Astrocyte of the cerebellum (primary cell): Measurements from ENCODE around the gene PNPLA6.

Source experiments
- DNase-seq: peaks from one replicate; pipeline ENCODE4 v3.0.0-alpha.2; 2011; ENCODE audit warnings: low read depth
- H3K4me3 ChIP-seq: 2 replicates; pipeline ENCODE4 v1.5.1; 2011; ENCODE audit warnings: mild to moderate bottlenecking, low read depth, low read length, moderate library complexity
- in situ Hi-C: cut with HindIII; loops from 2 replicates; pipeline ENCODE4 v1.10.0; 2017; ENCODE audit warnings: low sequenced_read_pairs
- TF ChIP-seq, protein P1 (sequence below): IDR thresholded peaks from 2 replicates; pipeline ENCODE4 v1.5.1; 2012; ENCODE audit warnings: low read length, low read depth, moderate library complexity, mild to moderate bottlenecking; ENCODE audit errors: missing control alignments

The PNPLA6 gene

DNA sequence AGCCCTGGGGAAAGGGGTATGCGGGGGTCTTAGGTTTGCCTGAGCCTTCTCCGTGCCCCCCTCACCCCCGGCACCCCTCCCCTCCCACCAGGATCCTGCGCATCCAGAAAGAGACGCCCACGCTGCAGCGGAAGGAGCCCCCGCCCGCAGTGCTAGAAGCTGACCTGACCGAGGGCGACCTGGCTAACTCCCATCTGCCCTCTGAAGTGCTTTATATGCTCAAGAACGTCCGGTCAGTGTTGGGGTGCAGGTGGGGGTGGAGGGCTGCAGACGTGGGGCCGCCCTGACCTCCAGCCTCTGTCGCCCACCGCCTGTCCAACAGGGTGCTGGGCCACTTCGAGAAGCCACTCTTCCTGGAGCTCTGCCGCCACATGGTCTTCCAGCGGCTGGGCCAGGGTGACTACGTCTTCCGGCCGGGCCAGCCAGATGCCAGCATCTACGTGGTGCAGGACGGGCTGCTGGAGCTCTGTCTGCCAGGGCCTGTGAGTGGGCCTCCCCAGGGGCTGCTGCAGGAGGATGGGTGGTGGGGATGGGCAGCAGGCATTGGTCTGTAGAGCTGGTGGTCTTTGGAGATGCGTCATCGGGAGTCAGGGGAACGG is 4.4 kb downstream of the PNPLA6 start:
- in situ Hi-C loops, result no loop called here
- H3K4me3 ChIP-seq, result no peak overlapping the region
- DNase-seq, result no peak
- TF ChIP-seq, protein P1, sequence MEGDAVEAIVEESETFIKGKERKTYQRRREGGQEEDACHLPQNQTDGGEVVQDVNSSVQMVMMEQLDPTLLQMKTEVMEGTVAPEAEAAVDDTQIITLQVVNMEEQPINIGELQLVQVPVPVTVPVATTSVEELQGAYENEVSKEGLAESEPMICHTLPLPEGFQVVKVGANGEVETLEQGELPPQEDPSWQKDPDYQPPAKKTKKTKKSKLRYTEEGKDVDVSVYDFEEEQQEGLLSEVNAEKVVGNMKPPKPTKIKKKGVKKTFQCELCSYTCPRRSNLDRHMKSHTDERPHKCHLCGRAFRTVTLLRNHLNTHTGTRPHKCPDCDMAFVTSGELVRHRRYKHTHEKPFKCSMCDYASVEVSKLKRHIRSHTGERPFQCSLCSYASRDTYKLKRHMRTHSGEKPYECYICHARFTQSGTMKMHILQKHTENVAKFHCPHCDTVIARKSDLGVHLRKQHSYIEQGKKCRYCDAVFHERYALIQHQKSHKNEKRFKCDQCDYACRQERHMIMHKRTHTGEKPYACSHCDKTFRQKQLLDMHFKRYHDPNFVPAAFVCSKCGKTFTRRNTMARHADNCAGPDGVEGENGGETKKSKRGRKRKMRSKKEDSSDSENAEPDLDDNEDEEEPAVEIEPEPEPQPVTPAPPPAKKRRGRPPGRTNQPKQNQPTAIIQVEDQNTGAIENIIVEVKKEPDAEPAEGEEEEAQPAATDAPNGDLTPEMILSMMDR, result no peak

DNA sequence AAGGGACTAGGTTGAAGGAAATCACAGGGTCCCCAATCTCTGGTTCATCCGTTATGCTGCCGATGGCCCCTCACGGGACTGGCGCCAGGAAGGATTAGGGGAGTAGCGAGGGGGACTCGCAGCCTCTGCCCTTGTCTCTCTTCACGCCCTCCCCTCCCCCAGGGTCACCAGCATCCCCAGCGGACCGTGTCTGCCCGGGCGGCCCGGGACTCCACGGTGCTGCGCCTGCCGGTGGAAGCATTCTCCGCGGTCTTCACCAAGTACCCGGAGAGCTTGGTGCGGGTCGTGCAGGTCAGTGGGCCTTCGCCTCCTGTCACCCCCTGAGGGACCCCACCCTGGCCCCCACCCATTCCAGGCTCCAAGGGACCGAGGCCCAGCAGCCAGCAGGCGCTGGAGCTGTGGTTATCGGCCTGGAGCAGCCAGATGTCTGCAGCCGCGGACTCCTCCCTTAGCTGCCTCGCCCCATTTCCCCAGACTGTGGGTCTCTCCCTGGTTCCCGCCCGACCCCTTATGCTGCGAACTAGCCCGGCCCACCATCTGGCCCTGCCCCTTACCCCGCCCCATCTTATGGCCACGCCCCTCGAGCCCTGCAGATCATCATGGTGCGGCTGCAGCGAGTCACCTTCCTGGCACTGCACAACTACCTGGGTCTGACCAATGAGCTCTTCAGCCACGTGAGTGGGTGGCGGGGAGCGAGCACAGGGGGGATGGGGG is 5.4 kb downstream of the PNPLA6 start:
- in situ Hi-C loops, result no loop called here
- no peak overlapping the region for H3K4me3 ChIP-seq
- TF ChIP-seq, protein P1, result no peak
- no peak for DNase-seq

DNA sequence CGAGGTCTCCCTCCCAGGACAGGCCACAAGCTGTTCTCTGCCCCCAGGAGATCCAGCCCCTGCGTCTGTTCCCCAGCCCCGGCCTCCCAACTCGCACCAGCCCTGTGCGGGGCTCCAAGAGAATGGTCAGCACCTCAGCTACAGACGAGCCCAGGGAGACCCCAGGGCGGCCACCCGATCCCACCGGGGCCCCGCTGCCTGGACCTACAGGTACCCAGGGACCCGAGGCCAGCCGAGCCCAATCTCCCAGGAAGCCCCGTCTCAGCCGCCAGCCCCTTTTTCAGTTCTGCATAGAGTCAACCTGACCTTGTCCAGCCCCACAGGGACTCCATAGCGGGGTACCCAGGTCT is 5.9 kb downstream of the PNPLA6 start:
- in situ Hi-C loops, result no loop called here
- TF ChIP-seq, protein P1, result no peak
- H3K4me3 ChIP-seq, result no peak overlapping the region
- no peak for DNase-seq

DNA sequence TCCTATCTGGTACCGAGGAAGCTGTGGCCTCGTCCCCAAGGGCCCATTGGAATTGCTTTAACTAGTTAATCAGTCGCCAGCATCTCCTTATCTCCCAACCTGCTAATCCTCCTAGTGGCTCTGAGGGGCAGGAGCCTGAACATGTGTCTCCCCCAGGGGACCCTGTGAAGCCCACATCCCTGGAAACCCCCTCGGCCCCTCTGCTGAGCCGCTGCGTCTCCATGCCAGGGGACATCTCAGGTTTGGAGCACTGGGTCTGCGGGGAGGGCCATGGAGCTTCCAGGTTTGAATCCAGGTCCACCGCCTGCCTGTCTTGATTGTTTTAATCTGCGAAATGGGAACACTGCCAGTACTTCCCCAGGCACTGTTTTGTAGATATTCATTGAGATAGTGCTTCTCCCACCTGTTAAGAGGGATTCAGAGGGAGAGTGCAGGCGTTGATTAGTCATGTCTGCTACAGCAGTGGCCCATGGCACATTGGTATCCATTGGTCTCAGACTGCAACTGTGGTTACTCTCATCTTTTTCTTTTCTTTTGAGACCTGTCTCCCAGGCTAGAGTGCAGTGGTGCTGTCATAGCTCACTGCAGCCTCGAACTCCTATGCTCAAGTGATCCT is 6.4 kb downstream of the PNPLA6 start:
- TF ChIP-seq, protein P1, result no peak
- no peak overlapping the region for H3K4me3 ChIP-seq
- in situ Hi-C loops, result no loop called here
- DNase-seq, result no peak

DNA sequence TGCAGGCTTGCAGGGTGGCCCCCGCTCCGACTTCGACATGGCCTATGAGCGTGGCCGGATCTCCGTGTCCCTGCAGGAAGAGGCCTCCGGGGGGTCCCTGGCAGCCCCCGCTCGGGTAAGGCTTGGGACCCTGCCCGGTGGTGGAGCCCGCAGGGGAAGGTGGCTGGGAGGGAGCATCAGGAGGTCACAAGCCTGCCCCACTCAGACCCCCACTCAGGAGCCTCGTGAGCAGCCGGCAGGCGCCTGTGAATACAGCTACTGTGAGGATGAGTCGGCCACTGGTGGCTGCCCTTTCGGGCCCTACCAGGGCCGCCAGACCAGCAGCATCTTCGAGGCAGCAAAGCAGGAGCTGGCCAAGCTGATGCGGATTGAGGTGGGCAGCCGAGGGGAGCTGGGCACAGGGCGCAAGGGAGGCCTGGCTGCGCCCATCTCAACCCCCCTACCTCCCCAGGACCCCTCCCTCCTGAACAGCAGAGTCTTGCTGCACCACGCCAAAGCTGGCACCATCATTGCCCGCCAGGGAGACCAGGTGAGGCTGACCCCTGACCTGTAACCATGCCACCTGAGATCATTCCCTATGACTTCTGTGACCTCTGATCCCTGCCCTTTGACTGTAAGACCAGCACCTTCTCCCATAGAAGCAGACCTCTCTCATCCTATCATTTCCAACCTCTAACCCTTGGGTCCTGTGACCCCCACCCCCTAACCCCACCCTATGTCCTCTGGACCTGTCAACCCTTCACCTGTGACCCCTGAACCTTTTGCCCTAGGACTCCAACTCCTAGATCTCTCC is 7.2 kb downstream of the PNPLA6 start:
- H3K4me3 ChIP-seq, result no peak overlapping the region
- in situ Hi-C loops, result no loop called here
- no peak for DNase-seq
- TF ChIP-seq, protein P1, result no peak

DNA sequence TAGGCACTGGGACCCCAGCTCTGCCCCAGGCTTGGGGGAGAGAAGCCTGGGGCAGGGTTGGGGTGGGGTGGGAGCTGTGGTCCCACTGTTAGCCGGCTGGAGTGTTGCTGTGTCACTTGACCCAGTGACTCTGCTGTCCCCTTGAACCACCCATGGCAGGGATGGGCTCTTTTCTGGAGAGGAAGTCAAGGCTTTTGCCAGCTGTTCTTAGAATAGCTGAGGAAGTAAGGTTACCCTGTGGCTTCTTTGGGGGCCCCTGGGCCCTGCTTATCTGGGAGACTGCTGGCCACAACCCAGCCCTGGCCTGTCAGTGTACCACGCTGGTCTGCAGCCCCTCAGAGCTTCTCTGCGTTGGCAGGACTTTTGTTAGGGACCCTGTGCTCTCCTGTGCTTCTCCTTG is 9.1 kb downstream of the PNPLA6 start:
- TF ChIP-seq, protein P1, result no peak
- in situ Hi-C loops, result no loop called here
- no peak overlapping the region for H3K4me3 ChIP-seq
- DNase-seq, result no peak
